Measurements from ENCODE around the gene GNL1. TPM values are rescaled to one million over a fixed set of nuclear protein-coding genes. Genes with fewer than 3 reads are reported as not detected.

Gene GNL1
- total and polyA plus RNA-seq, 9 of the 15 experiments (the other 6 are each of a cell fraction or from before 2014, with no cell fraction given) = 0.73 to 112 (median 58.0) TPM

DNA sequence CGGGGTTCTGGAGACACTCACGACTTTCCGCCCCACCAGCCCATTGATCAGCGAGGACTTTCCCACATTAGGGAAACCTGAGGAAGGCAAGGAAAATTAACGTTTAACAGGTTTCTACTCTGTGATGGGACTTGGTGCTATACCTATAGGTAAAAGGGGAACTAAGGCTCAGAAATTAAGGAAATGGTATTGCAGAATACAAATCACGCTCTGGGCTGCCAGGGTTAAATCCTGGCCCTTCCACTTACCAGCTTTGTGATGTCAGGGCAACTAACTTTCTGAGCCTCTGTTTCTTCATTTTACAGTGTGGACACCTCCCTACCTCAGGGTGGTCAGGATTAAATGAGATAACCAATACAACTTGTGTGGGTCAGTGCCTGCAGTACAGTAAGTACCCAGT lies 8.8 kb downstream of the GNL1 start:
- in situ Hi-C loops (cut with MboI) (no loop called here), intact Hi-C loops (cut with micrococcal nuclease) (no loop called here)
- ATAC-seq (no peak), DNase-seq (ENCODE audit: extremely low read depth in 1 of 4, low spot score in 3 of 4) (no peak), FAIRE-seq (no peak)
- H3K9me3 ChIP-seq (replicated peaks; ENCODE audit: control insufficient read depth, insufficient read depth, low read depth, low read length) = no peaks in the 10 kb centered on the region
- H3K9me1 ChIP-seq (ENCODE audit: control insufficient read depth, insufficient read depth, low read length) = no peaks in the 10 kb centered on the region
- CTCF ChIA-PET (ENCODE audit: low intra/inter-chr PET ratio) = interaction anchor here (5.4 kb wide), 1 partner anchor 64 kb away, joined by 63 read pairs; no protein-coding TSS in a partner anchor
- no peak overlapping the region for H2AFZ ChIP-seq (ENCODE audit: low read depth, low read length)
- no peaks in the 10 kb centered on the region for H3K27me3 ChIP-seq (ENCODE audit: control insufficient read depth in 2 of 2, insufficient read depth in 2 of 2, low read length in 2 of 2)
- POLR2A ChIA-PET = interaction anchor here (0.8 to 2.0 kb wide), 5 partner anchors 10 to 310 kb away, joined by 3 to 8 read pairs (median 4); no protein-coding TSS in a partner anchor
- H3K4me2 ChIP-seq (ENCODE audit: insufficient read depth, low read length) = no peak overlapping the region
- no peak overlapping the region for H3K9ac ChIP-seq (ENCODE audit: insufficient read depth in 1 of 2, low read depth in 2 of 2, low read length in 2 of 2)
- no peak overlapping the region for H3K27ac ChIP-seq (ENCODE audit: extremely low read depth, low read depth, low read length)
- no peaks in the 10 kb centered on the region for H4K20me1 ChIP-seq (replicated peaks; ENCODE audit: control insufficient read depth, insufficient read depth, low read length)
- H3K79me2 ChIP-seq (ENCODE audit: control insufficient read depth, insufficient read depth, low read length) = no peaks in the 10 kb centered on the region
- TF ChIP-seq ADNP (tag; IDR thresholded peaks at IDR 0.05) = no peak
- no peak for TF ChIP-seq ZNF699 (CRISPR knock-in tag; IDR thresholded peaks at IDR 0.05; ENCODE audit: insufficient replicate concordance)
- TF ChIP-seq SMC3 (conservative IDR thresholded peaks at IDR 0.05; ENCODE audit: insufficient read depth, low read depth, low read length) = no peak
- 0 out of 2 replicates have a peak, but pooled peaks have one; percentile 5 for TF ChIP-seq ZNF224 (CRISPR knock-in tag; IDR thresholded peaks at IDR 0.05)
- TF ChIP-seq, protein P1, sequence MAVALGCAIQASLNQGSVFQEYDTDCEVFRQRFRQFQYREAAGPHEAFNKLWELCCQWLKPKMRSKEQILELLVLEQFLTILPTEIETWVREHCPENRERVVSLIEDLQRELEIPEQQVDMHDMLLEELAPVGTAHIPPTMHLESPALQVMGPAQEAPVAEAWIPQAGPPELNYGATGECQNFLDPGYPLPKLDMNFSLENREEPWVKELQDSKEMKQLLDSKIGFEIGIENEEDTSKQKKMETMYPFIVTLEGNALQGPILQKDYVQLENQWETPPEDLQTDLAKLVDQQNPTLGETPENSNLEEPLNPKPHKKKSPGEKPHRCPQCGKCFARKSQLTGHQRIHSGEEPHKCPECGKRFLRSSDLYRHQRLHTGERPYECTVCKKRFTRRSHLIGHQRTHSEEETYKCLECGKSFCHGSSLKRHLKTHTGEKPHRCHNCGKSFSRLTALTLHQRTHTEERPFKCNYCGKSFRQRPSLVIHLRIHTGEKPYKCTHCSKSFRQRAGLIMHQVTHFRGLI (CRISPR knock-in tag; IDR thresholded peaks at IDR 0.05) = no peak
- no peak for TF ChIP-seq SMARCB1 (IDR thresholded peaks at IDR 0.05; ENCODE audit: insufficient read length, low read depth)
- no peak for TF ChIP-seq ZNF253 (CRISPR knock-in tag; conservative IDR thresholded peaks at IDR 0.05)
- TF ChIP-seq PHTF2 (CRISPR knock-in tag; IDR thresholded peaks at IDR 0.05) = no peak
- peaks cover 0 to 3% of the 10 kb centered on the region in 2 experiments; a peak in 1 of 5 replicates for H3K4me1 ChIP-seq (replicated peaks in 1 of 2; ENCODE audit: control insufficient read depth in 2 of 2, insufficient read depth in 2 of 2, low read length in 2 of 2)
- no TSS peak for BruUV-seq (replicated peaks)
- 86% methylated on average over 6 of the region's 6 CpGs for WGBS (ENCODE audit: insufficient coverage, low coverage, missing lambda C conversion rate)
- peaks cover 76% of the 10 kb centered on the region for H3K36me3 ChIP-seq (ENCODE audit: control insufficient read depth, insufficient read depth, low read length)
- H3K4me3 ChIP-seq = no peak overlapping the region

Measured in K562 (cell line).